ENCODE data around the gene CGB3.

GRCh38 chr19:49014123-49014869 lies 9.8 kb downstream of the CGB3 start:
- TF ChIP-seq EZH2 (optimal IDR thresholded peaks at IDR 0.05; ENCODE audit: low read depth, low read length), result no peak
- no peak for TF ChIP-seq CTCF (IDR thresholded peaks at IDR 0.05; ENCODE audit: low read length)
